ENCODE results near the gene CHRNA3.

GRCh38 chr15:78651007-78651406 is 30.2 kb upstream of the CHRNA3 start:
- no peak for TF ChIP-seq CTCF (IDR thresholded peaks at IDR 0.05)
- no peak for TF ChIP-seq POLR2AphosphoS5 (IDR thresholded peaks at IDR 0.05)

All from suprapubic skin (tissue), 3 donors.